ENCODE results near the gene RNF215. TPM values are rescaled to one million over a fixed set of nuclear protein-coding genes. Genes with fewer than 3 reads are reported as not detected.

The RNF215 gene
- total and polyA plus RNA-seq, 4 donors: 16.0 to 40.5 (median 29.3) TPM

GRCh38 chr22:30422481-30423300 is 35.5 kb upstream of the RNF215 start:
- H3K27ac ChIP-seq (ENCODE audit: low read depth, low read length): peak overlapping the region; percentile 98

DNA sequence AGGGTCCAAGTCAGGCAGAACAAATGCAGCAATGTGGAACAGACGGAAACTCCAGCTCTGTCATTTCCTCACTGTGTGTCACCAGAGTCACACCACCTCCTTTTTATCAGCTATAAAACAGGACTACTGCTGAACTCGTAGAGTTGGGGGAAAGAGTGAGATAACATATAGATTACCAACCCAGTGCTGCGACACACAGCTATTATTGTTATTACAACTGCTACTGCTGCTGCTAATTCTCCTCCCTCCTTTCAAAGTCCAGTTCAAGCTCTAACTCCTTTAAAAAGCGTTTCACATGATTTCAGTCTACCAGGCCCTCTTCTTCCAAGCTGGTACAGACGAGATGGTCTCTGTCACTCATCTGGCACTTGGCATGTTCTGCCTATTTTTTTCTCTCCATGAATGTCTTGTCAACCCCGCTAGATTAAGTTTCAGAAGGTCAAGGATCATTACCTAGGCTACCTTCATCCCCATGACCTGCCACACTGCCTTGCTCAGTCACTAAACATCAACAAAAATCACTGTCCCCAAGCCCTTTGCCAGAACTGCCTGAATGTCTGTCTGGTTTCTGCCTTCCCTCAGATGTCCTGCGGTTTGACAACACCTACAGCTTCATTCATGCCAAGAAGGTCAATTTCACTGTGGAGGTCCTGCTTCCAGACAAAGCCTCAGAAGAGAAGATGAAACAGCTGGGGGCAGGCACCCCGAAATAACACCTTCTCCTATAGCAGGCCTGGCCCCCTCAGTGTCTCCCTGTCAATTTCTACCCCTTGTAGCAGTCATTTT is 34.7 kb upstream of the RNF215 start:
- Histone ChIP-seq H3K4me3 (ENCODE audit: low read depth, low read length) (no peak overlapping the region), H3K9me3 (ENCODE audit: control insufficient read depth, insufficient read depth, low read length) (no peaks in the 10 kb centered on the region), H3K36me3 (ENCODE audit: control insufficient read depth, insufficient read depth, low read length) (peaks cover 17% of the 10 kb centered on the region), H3K27me3 (ENCODE audit: control insufficient read depth, insufficient read depth, low read length) (no peaks in the 10 kb centered on the region), H3K27ac (ENCODE audit: low read depth, low read length) (peak overlapping the region; percentile 98), H3K4me1 (ENCODE audit: control insufficient read depth, insufficient read depth, low read length) (peaks cover 61% of the 10 kb centered on the region)
- DNase-seq (ENCODE audit: low read depth in 4 of 6, low spot score in 6 of 6): no peak
- WGBS (ENCODE audit: insufficient coverage): 68% methylated on average over 5 of the region's 8 CpGs

More at GRCh38 chr22:30422481-30423300, 35.5 kb upstream of the RNF215 start:
- H3K4me1 ChIP-seq (ENCODE audit: control insufficient read depth, insufficient read depth, low read length): peaks cover 65% of the 10 kb centered on the region
- H3K36me3 ChIP-seq (ENCODE audit: control insufficient read depth, insufficient read depth, low read length): peaks cover 18% of the 10 kb centered on the region
- DNase-seq (ENCODE audit: low read depth in 4 of 6, low spot score in 6 of 6): peak in 2 of 6 donors; percentile 71 to 80
- no peaks in the 10 kb centered on the region for H3K9me3 ChIP-seq (ENCODE audit: control insufficient read depth, insufficient read depth, low read length)
- H3K4me3 ChIP-seq (ENCODE audit: low read depth, low read length): peak overlapping the region; percentile 65
- 24% methylated on average over 14 of the region's 18 CpGs for WGBS (ENCODE audit: insufficient coverage)
- H3K27me3 ChIP-seq (ENCODE audit: control insufficient read depth, insufficient read depth, low read length): no peaks in the 10 kb centered on the region

DNA sequence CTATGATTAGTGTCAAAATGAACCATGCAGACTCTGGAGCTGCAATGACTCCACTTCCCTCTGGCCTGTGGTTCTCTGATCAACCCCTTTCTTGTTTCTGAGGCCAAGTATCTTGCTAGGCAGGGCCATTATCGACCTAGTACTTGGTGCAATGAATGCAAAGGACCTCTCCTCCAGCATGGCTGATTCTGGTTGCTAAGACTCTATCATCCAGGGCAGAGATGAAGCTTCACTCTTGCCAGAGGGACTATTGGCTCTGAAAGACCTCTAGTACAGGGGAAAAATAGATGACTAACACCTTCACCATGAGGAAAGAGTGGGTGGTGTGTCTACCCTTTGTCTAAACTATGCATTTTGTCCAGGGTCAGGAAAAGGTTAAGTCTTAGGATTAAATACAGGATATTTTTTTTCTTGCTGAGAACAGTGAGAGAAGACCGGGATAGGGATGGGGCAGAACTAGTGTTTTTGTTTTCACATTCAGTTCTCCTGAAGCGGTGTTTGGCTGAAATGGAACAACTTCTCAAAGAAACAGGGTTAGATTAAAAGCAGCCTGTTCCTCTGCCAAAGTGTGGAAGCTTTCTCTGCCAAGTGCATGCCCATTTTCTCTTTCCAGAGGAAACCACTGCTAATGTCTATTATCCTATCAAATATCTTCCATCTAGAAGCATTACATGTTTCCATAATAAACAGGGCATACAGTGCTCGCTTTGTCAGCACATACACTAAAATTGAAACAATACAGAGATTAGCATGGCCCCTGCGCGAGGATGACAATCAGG is 33.3 kb upstream of the RNF215 start:
- Histone ChIP-seq H3K4me1 (ENCODE audit: control insufficient read depth, insufficient read depth, low read length) (peaks cover 48% of the 10 kb centered on the region), H3K27ac (ENCODE audit: low read depth, low read length) (peak overlapping the region; percentile 69), H3K27me3 (ENCODE audit: control insufficient read depth, insufficient read depth, low read length) (no peaks in the 10 kb centered on the region), H3K9me3 (ENCODE audit: control insufficient read depth, insufficient read depth, low read length) (no peaks in the 10 kb centered on the region), H3K4me3 (ENCODE audit: low read depth, low read length) (no peak overlapping the region), H3K36me3 (ENCODE audit: control insufficient read depth, insufficient read depth, low read length) (peaks cover 27% of the 10 kb centered on the region)
- 37% methylated on average over 3 of the region's 6 CpGs for WGBS (ENCODE audit: insufficient coverage)
- DNase-seq (ENCODE audit: low read depth in 4 of 6, low spot score in 6 of 6): peak in 1 of 6 donors; percentile 61

GRCh38 chr22:30416837-30417236 is 29.6 kb upstream of the RNF215 start:
- no peak for DNase-seq (ENCODE audit: low read depth in 4 of 6, low spot score in 6 of 6)
- H3K4me3 ChIP-seq (ENCODE audit: low read depth, low read length): no peak overlapping the region
- WGBS (ENCODE audit: insufficient coverage): no CpG with 5 or more reads among the region's 1 CpG
- H3K9me3 ChIP-seq (ENCODE audit: control insufficient read depth, insufficient read depth, low read length): no peaks in the 10 kb centered on the region
- H3K27me3 ChIP-seq (ENCODE audit: control insufficient read depth, insufficient read depth, low read length): no peaks in the 10 kb centered on the region
- H3K36me3 ChIP-seq (ENCODE audit: control insufficient read depth, insufficient read depth, low read length): peaks cover 53% of the 10 kb centered on the region
- H3K4me1 ChIP-seq (ENCODE audit: control insufficient read depth, insufficient read depth, low read length): peaks cover 13% of the 10 kb centered on the region
- H3K27ac ChIP-seq (ENCODE audit: low read depth, low read length): no peak overlapping the region

- Histone ChIP-seq H3K4me3 (ENCODE audit: low read depth, low read length) (no peak overlapping the region), H3K4me1 (ENCODE audit: control insufficient read depth, insufficient read depth, low read length) (peaks cover 13% of the 10 kb centered on the region), H3K36me3 (ENCODE audit: control insufficient read depth, insufficient read depth, low read length) (peaks cover 57% of the 10 kb centered on the region), H3K27ac (ENCODE audit: low read depth, low read length) (no peak overlapping the region), H3K9me3 (ENCODE audit: control insufficient read depth, insufficient read depth, low read length) (no peaks in the 10 kb centered on the region), H3K27me3 (ENCODE audit: control insufficient read depth, insufficient read depth, low read length) (no peaks in the 10 kb centered on the region)
- 90% methylated on average over 2 of the region's 2 CpGs for WGBS (ENCODE audit: insufficient coverage)
- DNase-seq (ENCODE audit: low read depth in 4 of 6, low spot score in 6 of 6): no peak
These were observed 29.2 kb upstream of the RNF215 start for GRCh38 chr22:30416403-30416802.

DNA sequence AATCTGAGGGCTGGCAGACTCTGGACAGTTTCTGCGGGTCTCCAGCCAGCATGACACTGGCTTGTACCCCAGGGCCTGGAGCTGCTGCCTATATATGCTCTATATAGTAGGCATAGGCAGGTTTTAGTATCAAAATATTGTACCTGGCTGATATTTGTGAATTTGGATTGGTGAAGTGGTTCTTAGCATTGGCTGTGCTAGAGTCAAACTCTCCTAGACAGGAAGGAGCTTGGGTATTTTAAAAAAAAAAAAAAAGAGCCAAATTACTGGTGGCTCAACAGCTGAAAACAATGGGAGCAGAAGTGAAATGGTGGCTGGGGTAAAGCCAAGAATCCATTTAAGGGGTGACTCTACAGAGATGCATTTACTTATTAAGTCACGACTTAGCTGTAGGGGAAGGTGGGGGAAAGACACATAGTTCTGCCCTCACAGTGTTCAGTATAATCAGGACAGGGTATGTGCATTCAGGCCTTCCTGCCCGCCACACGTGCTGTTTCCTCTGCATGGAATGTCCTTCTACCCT is 27.4 kb upstream of the RNF215 start:
- Histone ChIP-seq H3K4me3 (ENCODE audit: low read depth, low read length) (no peak overlapping the region), H3K27ac (ENCODE audit: low read depth, low read length) (no peak overlapping the region), H3K4me1 (ENCODE audit: control insufficient read depth, insufficient read depth, low read length) (peaks cover 8% of the 10 kb centered on the region), H3K27me3 (ENCODE audit: control insufficient read depth, insufficient read depth, low read length) (no peaks in the 10 kb centered on the region), H3K9me3 (ENCODE audit: control insufficient read depth, insufficient read depth, low read length) (no peaks in the 10 kb centered on the region), H3K36me3 (ENCODE audit: control insufficient read depth, insufficient read depth, low read length) (peaks cover 68% of the 10 kb centered on the region)
- DNase-seq (ENCODE audit: low read depth in 4 of 6, low spot score in 6 of 6): no peak
- WGBS (ENCODE audit: insufficient coverage): 92% methylated on average over 3 of the region's 4 CpGs

DNA sequence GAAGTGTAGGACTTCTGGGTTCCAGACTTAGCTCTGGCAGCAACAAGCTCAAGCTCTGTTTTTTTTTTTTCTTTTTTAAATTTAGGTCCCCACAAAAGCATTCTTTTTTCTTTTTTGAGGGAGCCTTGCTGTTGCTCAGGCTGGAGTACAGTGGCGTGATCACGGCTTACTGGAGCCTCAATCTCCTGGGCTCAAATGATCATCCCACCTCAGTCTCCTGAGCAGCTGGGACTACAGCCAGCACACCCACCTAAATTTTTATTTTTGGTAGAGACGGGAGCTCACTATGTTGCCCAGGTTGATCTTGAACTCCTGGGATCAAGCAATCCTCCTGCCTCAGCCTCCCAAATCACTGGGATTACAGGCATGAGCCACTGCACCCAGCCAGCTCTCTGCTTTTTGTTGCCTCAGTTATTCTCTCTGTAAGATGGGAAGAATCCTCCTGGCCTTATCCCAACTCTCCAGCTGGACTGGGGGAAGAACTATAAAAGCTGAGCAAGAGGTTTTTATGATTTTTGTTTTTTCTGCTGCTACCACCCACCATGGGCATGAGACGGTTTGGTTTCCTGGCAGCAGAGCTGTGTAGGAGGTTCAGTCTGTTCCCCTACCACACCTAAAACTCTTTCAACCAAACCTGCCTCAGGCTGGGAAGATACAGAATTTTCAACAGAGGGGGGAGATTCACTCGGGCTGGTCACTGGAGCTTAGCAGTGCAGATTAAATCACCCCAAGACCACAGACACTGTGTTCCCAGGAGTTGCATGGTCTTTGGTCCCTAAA is 26.7 kb upstream of the RNF215 start:
- Histone ChIP-seq H3K4me3 (ENCODE audit: low read depth, low read length) (no peak overlapping the region), H3K36me3 (ENCODE audit: control insufficient read depth, insufficient read depth, low read length) (peaks cover 74% of the 10 kb centered on the region), H3K27ac (ENCODE audit: low read depth, low read length) (no peak overlapping the region), H3K4me1 (ENCODE audit: control insufficient read depth, insufficient read depth, low read length) (peaks cover 4% of the 10 kb centered on the region), H3K9me3 (ENCODE audit: control insufficient read depth, insufficient read depth, low read length) (no peaks in the 10 kb centered on the region), H3K27me3 (ENCODE audit: control insufficient read depth, insufficient read depth, low read length) (no peaks in the 10 kb centered on the region)
- WGBS (ENCODE audit: insufficient coverage): 84% methylated on average over 3 of the region's 5 CpGs
- DNase-seq (ENCODE audit: low read depth in 4 of 6, low spot score in 6 of 6): no peak

DNA sequence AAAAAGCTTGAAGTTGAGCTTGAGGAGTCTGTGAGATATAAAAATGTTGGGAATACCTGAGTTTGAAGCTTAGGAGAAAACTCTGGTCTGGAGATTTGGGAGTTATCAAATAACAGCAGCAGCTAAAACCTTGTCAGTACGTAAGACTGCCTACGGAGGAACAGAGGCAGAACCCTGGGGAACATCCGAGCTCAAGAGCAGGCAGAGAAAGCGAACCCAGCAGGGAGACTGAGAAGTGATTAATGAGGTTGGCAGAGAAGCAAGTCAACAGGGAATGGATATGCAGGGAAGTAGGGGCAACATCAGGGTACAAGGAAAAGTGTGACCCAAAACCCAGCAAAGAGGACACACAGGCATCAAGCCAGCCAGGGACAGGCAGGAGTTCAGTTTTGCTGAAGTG is 25.8 kb upstream of the RNF215 start:
- 51% methylated on average over 4 of the region's 4 CpGs for WGBS (ENCODE audit: insufficient coverage)
- Histone ChIP-seq H3K27me3 (ENCODE audit: control insufficient read depth, insufficient read depth, low read length) (no peaks in the 10 kb centered on the region), H3K36me3 (ENCODE audit: control insufficient read depth, insufficient read depth, low read length) (peaks cover 81% of the 10 kb centered on the region), H3K9me3 (ENCODE audit: control insufficient read depth, insufficient read depth, low read length) (no peaks in the 10 kb centered on the region), H3K27ac (ENCODE audit: low read depth, low read length) (no peak overlapping the region), H3K4me3 (ENCODE audit: low read depth, low read length) (no peak overlapping the region), H3K4me1 (ENCODE audit: control insufficient read depth, insufficient read depth, low read length) (no peaks in the 10 kb centered on the region)
- no peak for DNase-seq (ENCODE audit: low read depth in 4 of 6, low spot score in 6 of 6)
